ENCODE results near the gene CEACAM18. TPM values are rescaled to one million over a fixed set of nuclear protein-coding genes. Genes with fewer than 3 reads are reported as not detected.

CEACAM18 gene
- total and polyA plus RNA-seq, 2 of the 8 experiments (the other 6 are each of a cell fraction or from before 2014, with no cell fraction given), result not detected

GRCh38 chr19:51466723-51467122 lies 11.6 kb upstream of the CEACAM18 start:
- no peak for FAIRE-seq
- Histone ChIP-seq H3K9me3 (ENCODE audit: insufficient read depth in 2 of 2, low read depth in 1 of 2, low read length in 1 of 2) (peaks cover 10 to 31% of the 10 kb centered on the region in 2 experiments; a peak in 3 of 4 replicates), H4K5ac (ENCODE audit: insufficient read length, low read depth, low read length) (no peak overlapping the region), H3K27me3 (replicated peaks in 1 of 4; ENCODE audit: control insufficient read depth in 3 of 4, extremely low read depth in 1 of 4, insufficient read depth in 3 of 4, low read length in 3 of 4) (no peaks in the 10 kb centered on the region; a peak in 1 of 7 replicates), H2AFZ (ENCODE audit: low read length) (no peak overlapping the region), H3K4ac (replicated peaks; ENCODE audit: insufficient read length, low read depth, low read length) (no peak overlapping the region), H2BK120ac (replicated peaks; ENCODE audit: low read depth, low read length) (no peak overlapping the region), H3K14ac (ENCODE audit: insufficient read length) (no peak overlapping the region), H3K9ac (replicated peaks in 1 of 4; ENCODE audit: extremely low read depth in 1 of 4, low read depth in 3 of 4, low read length in 3 of 4) (no peak overlapping the region), H3K36me3 (ENCODE audit: control insufficient read depth in 2 of 4, insufficient read depth in 4 of 4, low read length in 3 of 4) (no peaks in the 10 kb centered on the region), H3K79me1 (ENCODE audit: low read depth, low read length) (no peaks in the 10 kb centered on the region), H3K23ac (ENCODE audit: insufficient read length) (no peak overlapping the region), H3K4me2 (ENCODE audit: insufficient read depth in 1 of 2, low read depth in 2 of 2, low read length in 2 of 2) (no peak overlapping the region), H2BK15ac (ENCODE audit: low read length) (no peak overlapping the region), H2BK5ac (ENCODE audit: low read depth, low read length) (no peak overlapping the region), H2BK12ac (ENCODE audit: low read depth, low read length) (no peak overlapping the region), H3K18ac (ENCODE audit: extremely low read depth, low read length) (no peak overlapping the region), H3K23me2 (ENCODE audit: low read depth, low read length) (no peaks in the 10 kb centered on the region), H3K4me1 (replicated peaks in 1 of 4; ENCODE audit: control insufficient read depth in 3 of 4, insufficient read depth in 4 of 4, low read length in 3 of 4) (no peaks in the 10 kb centered on the region), H3K4me3 (ENCODE audit: extremely low read depth in 1 of 4, insufficient read depth in 2 of 4, low read depth in 3 of 4, low read length in 4 of 4) (no peak overlapping the region), H2AK5ac (ENCODE audit: low read depth, low read length) (no peak overlapping the region), H2BK20ac (ENCODE audit: low read length) (no peak overlapping the region), H3K56ac (replicated peaks; ENCODE audit: insufficient read length, low read depth, low read length) (no peak overlapping the region), H4K8ac (ENCODE audit: extremely low read depth, insufficient read depth, low read length) (no peak overlapping the region), H3K79me2 (ENCODE audit: control insufficient read depth in 1 of 2, insufficient read depth in 2 of 2, low read length in 2 of 2) (no peaks in the 10 kb centered on the region), H3K27ac (ENCODE audit: low read depth, low read length) (no peak overlapping the region), H4K91ac (replicated peaks; ENCODE audit: insufficient read length, low read length) (no peak overlapping the region), H4K20me1 (replicated peaks in 1 of 2; ENCODE audit: control insufficient read depth in 1 of 2, insufficient read depth in 2 of 2, low read length in 2 of 2) (no peaks in the 10 kb centered on the region)
- WGBS, 2 experiments (ENCODE audit: extremely low coverage in 1 of 2, insufficient coverage in 1 of 2, insufficient read length in 1 of 2, insufficient replicate concordance in 2 of 2, low coverage in 1 of 2, low lambda C conversion rate in 2 of 2, missing lambda C conversion rate in 1 of 2), result 63% methylated on average over 3 of the region's 3 CpGs; no CpG with 5 or more reads in 1 of the 2 experiments
- ChIA-PET POLR2A (ENCODE audit: partially characterized antibody) (no interaction called here), CTCF (ENCODE audit: partially characterized antibody) (interaction anchor here (0.8 to 1.2 kb wide), 4 partner anchors 17 to 298 kb away, joined by 3 to 4 read pairs (median 3); no protein-coding TSS in a partner anchor)
- DNase-seq (ENCODE audit: low read depth in 1 of 2, low spot score in 2 of 2), result no peak
- no peak for TF ChIP-seq SRF (IDR thresholded peaks at IDR 0.05; ENCODE audit: low read depth, low read length)
- no peak for TF ChIP-seq EGR1 (IDR thresholded peaks at IDR 0.05; ENCODE audit: borderline replicate concordance, low read depth, low read length)
- TF ChIP-seq HDAC6 (IDR thresholded peaks at IDR 0.05; ENCODE audit: low read depth, low read length), result no peak
- TF ChIP-seq E2F6 (IDR thresholded peaks at IDR 0.05), result no peak
- TF ChIP-seq HDAC2 (IDR thresholded peaks at IDR 0.05; ENCODE audit: borderline replicate concordance in 1 of 2, low read depth in 2 of 2, low read length in 2 of 2), result no peak
- TF ChIP-seq FOSL1 (IDR thresholded peaks at IDR 0.05; ENCODE audit: insufficient read depth, low read depth, low read length), result no peak
- TF ChIP-seq ASH2L (IDR thresholded peaks at IDR 0.05; ENCODE audit: low read length), result no peak
- TF ChIP-seq PHF8 (conservative IDR thresholded peaks at IDR 0.05; ENCODE audit: low read depth, low read length), result no peak

Measured in H1 (cell line).